Measurements from ENCODE around the gene GTPBP1. TPM values are rescaled to one million over a fixed set of nuclear protein-coding genes. Genes with fewer than 3 reads are reported as not detected.

GTPBP1 gene
- total and polyA plus RNA-seq, 2 of the 13 experiments (the other 11 are each of a cell fraction or from before 2014, with no cell fraction given): 22.3 to 27.0 TPM

GRCh38 chr22:38751422-38752346 is 45.9 kb downstream of the GTPBP1 start:
- Histone ChIP-seq H3K9ac (ENCODE audit: insufficient read depth, low read depth, low read length) (no peak overlapping the region), H3K4me3 (replicated peaks in 1 of 3; ENCODE audit: insufficient read depth in 1 of 3, low read depth in 2 of 3, low read length in 3 of 3) (no peak overlapping the region), H3K4me1 (ENCODE audit: insufficient read depth, low read length) (peaks cover 42% of the 10 kb centered on the region), H4K20me1 (ENCODE audit: insufficient read depth, low read length) (no peaks in the 10 kb centered on the region), H3K36me3 (replicated peaks in 1 of 2; ENCODE audit: control insufficient read depth in 1 of 2, insufficient read depth in 2 of 2, low read length in 2 of 2) (peaks cover 30 to 44% of the 10 kb centered on the region in 2 experiments; a peak in 4 of 5 replicates), H3K79me2 (ENCODE audit: insufficient read depth, low read length) (peaks cover 3% of the 10 kb centered on the region), H3K27me3 (ENCODE audit: control insufficient read depth in 1 of 2, insufficient read depth in 2 of 2, low read length in 2 of 2) (no peaks in the 10 kb centered on the region; a peak in 1 of 5 replicates), H3K9me3 (ENCODE audit: low read length) (no peaks in the 10 kb centered on the region), H3K27ac (ENCODE audit: extremely low read length, insufficient read depth, low read length) (no peak overlapping the region), H3K4me2 (ENCODE audit: low read depth, low read length) (no peak overlapping the region), H2AFZ (ENCODE audit: low read length) (no peak overlapping the region)
- no TSS peak for BruUV-seq (replicated peaks)
- ChIA-PET CTCF (ENCODE audit: low intra/inter-chr PET ratio, low total read pairs) (no interaction called here), POLR2A (interaction anchor here (1.1 kb wide), 1 partner anchor 45 kb away, joined by 3 read pairs; no protein-coding TSS in a partner anchor)
- 98% methylated on average over 20 of the region's 24 CpGs for WGBS (ENCODE audit: low lambda C conversion rate)
- intact Hi-C loops (cut with micrococcal nuclease; ENCODE audit: unreplicated experiment): no loop called here
- in situ Hi-C loops (cut with HindIII; ENCODE audit: extremely low pct_ligation_motif_present, low pct_unique_long_range_greater_than_20kb): no loop called here
- FAIRE-seq: no peak
- TF ChIP-seq RBFOX2 (IDR thresholded peaks at IDR 0.05; ENCODE audit: low read depth, low read length) (0 out of 2 replicates have a peak, but pooled peaks have one; percentile 31), ZNF33B (CRISPR knock-in tag; IDR thresholded peaks at IDR 0.05) (no peak), AGO2 (optimal IDR thresholded peaks at IDR 0.05; ENCODE audit: low read depth, low read length) (peak; percentile 25), MNT (IDR thresholded peaks at IDR 0.05) (no peak), U2AF1 (optimal IDR thresholded peaks at IDR 0.05; ENCODE audit: low read depth, low read length) (no peak)
- no peak for ATAC-seq
- no peak for DNase-seq (ENCODE audit: low spot score)
